Body of pancreas (tissue), 4 donors: ENCODE data around the gene TMEM242. TPM values are rescaled to one million over a fixed set of nuclear protein-coding genes. Genes with fewer than 3 reads are reported as not detected.

ENCODE experiments used
- ATAC-seq: fragments of 150-250 bp; one replicate; pipeline ENCODE4 v1.9.1; 2016
- DNase-seq, 4 donors: peaks; one replicate each; pipeline ENCODE4 v3.0.0-alpha.2; 2019
- H3K27ac ChIP-seq, 4 donors: fragments of 200-600 bp; sonication (generic); 1 replicate in 3 of 4; 2 replicates in 1 of 4; pipeline versions ENCODE4 v1.5.1 to v1.6.1; 2016 to 2019; ENCODE audit warnings: mild to moderate bottlenecking in 1 of 4, mixed read lengths in 1 of 4, moderate library complexity in 1 of 4
- H3K27me3 ChIP-seq, 2 donors: fragments of 200-600 bp; sonication (generic); one replicate each; pipeline ENCODE4 v1.6.0; 2016; ENCODE audit warnings: mild to moderate bottlenecking in 1 of 2
- H3K36me3 ChIP-seq, 2 donors: fragments of 200-600 bp; sonication (generic); replicated peaks in 1 of 2; 2 replicates each; pipeline ENCODE4 v1.5.1; 2016; ENCODE audit warnings: low read depth in 2 of 2; ENCODE audit not compliant: insufficient read depth in 1 of 2
- H3K4me1 ChIP-seq: fragments of 200-600 bp; sonication (generic); one replicate; pipeline ENCODE4 v1.6.0; 2016
- H3K4me3 ChIP-seq, 2 donors: fragments of 200-600 bp; sonication (generic); 1 replicate in 1 of 2; 2 replicates in 1 of 2; pipeline ENCODE4 v1.5.1; 2016 to 2019
- H3K9me3 ChIP-seq, 3 donors: fragments of 200-600 bp; sonication (generic); 1 replicate in 2 of 3; 2 replicates in 1 of 3; pipeline ENCODE4 v1.5.1; 2016
- POLR2A ChIP-seq, 3 donors: fragments of 450-650 bp; IDR thresholded peaks; one replicate each; pipeline ENCODE4 v1.6.1; 2016; ENCODE audit warnings: antibody characterized with exemption in 3 of 3, mild to moderate bottlenecking in 2 of 3
- WGBS, 2 donors: methylation state at CpG; one replicate each; pipeline ENCODE4 v1.1.5; 2017; 5-methylcytosine and 5-hydroxymethylcytosine counted together
- intact Hi-C: fragments of 100-400 bp; cut with DNase I; formaldehyde crosslinking; loops from one replicate; pipeline ENCODE4 v1.15.1; 2023
- total RNA-seq, 2 donors: library from RNA; depleted of rRNA; stranded (reverse); fragments of >200 nt; gene quantifications; one replicate each; pipeline ENCODE4 v1.1.0, GENCODE V29; 2016
- TF ChIP-seq, protein P1 (sequence below), 7 experiments: fragments of 450-650 bp in 4 of 7; fragments of 200-600 bp in 3 of 7; sonication (generic) in 3 of 7; IDR thresholded peaks; one replicate each; pipeline ENCODE4 v1.5.1; 2016 to 2019; ENCODE audit warnings: antibody characterized with exemption in 7 of 7

Gene TMEM242
- total RNA-seq, 2 donors from 2014 or later: 1.6 to 6.2 TPM

DNA sequence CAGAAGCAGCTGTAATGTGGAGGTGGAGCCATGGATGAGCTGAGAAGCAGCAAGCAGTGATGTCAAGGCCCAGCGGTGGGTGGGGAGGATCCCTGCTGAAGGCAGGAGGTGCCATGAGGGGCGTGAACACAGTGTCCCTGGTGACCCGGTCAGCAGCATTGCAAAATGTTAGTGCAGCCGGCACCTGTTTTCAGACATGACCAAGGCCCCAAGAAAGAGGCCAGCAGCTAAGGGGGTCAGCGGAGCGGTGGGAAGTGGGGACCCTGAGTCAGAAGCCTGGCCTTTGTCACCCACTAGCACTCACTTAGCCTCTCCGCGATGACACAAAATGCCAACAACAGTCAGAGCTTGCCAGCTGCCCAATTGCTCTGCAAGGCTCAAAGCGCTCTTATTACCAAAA lies 51.9 kb downstream of the TMEM242 start:
- Histone ChIP-seq H3K27me3 (no peaks in the 10 kb centered on the region), H3K27ac (no peak overlapping the region), H3K4me3 (no peak overlapping the region), H3K9me3 (no peaks in the 10 kb centered on the region), H3K36me3 (no peaks in the 10 kb centered on the region), H3K4me1 (peaks cover 21% of the 10 kb centered on the region)
- WGBS, 2 donors: 81 to 86% methylated on average over 9 of the region's 9 CpGs
- DNase-seq (no peak), ATAC-seq (no peak)
- no peak for TF ChIP-seq POLR2A (IDR thresholded peaks at IDR 0.05)
- TF ChIP-seq, protein P1, sequence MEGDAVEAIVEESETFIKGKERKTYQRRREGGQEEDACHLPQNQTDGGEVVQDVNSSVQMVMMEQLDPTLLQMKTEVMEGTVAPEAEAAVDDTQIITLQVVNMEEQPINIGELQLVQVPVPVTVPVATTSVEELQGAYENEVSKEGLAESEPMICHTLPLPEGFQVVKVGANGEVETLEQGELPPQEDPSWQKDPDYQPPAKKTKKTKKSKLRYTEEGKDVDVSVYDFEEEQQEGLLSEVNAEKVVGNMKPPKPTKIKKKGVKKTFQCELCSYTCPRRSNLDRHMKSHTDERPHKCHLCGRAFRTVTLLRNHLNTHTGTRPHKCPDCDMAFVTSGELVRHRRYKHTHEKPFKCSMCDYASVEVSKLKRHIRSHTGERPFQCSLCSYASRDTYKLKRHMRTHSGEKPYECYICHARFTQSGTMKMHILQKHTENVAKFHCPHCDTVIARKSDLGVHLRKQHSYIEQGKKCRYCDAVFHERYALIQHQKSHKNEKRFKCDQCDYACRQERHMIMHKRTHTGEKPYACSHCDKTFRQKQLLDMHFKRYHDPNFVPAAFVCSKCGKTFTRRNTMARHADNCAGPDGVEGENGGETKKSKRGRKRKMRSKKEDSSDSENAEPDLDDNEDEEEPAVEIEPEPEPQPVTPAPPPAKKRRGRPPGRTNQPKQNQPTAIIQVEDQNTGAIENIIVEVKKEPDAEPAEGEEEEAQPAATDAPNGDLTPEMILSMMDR (IDR thresholded peaks at IDR 0.05): no peak
- intact Hi-C loops: loop anchor here (10.0 kb wide), 1 partner anchor 87 kb away; no protein-coding TSS in a partner anchor

DNA sequence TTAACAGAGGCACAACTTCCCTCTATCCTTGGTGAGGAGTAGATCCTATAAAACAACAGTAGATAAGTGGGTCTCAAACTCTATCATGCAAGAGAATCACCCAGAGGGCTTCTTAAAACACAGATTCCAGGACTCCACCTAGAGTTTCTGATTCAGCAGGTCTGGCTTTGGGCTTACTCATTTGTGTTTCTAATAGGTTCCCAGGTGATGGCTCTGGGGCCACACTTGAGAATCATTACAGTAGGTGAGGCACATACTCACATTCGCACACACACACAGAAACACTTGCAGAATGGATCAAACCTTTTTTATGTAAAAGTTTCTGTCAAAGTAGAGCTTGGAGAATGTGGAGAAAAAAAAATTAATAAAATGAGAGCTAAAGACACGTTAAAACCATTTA lies 52.4 kb downstream of the TMEM242 start:
- TF ChIP-seq POLR2A (IDR thresholded peaks at IDR 0.05): no peak
- TF ChIP-seq, protein P1 (IDR thresholded peaks at IDR 0.05): no peak
- WGBS, 2 donors: 81 to 84% methylated on average over 2 of the region's 2 CpGs
- Histone ChIP-seq H3K27me3 (no peaks in the 10 kb centered on the region), H3K27ac (no peak overlapping the region), H3K4me1 (peaks cover 21% of the 10 kb centered on the region), H3K4me3 (no peak overlapping the region), H3K36me3 (no peaks in the 10 kb centered on the region), H3K9me3 (no peaks in the 10 kb centered on the region)
- DNase-seq (no peak), ATAC-seq (no peak)
- intact Hi-C loops: loop anchor here (10.0 kb wide), 1 partner anchor 86 kb away; no protein-coding TSS in a partner anchor

GRCh38 chr6:157270308-157270707 lies 53.0 kb downstream of the TMEM242 start:
- 100% methylated on average over 1 of the region's 1 CpG for WGBS, 2 donors
- Histone ChIP-seq H3K27ac (no peak overlapping the region), H3K4me1 (peaks cover 20% of the 10 kb centered on the region), H3K36me3 (no peaks in the 10 kb centered on the region), H3K27me3 (no peaks in the 10 kb centered on the region), H3K4me3 (no peak overlapping the region), H3K9me3 (no peaks in the 10 kb centered on the region)
- intact Hi-C loops: loop anchor here (10.0 kb wide), 1 partner anchor 86 kb away; no protein-coding TSS in a partner anchor
- TF ChIP-seq POLR2A (IDR thresholded peaks at IDR 0.05): no peak
- TF ChIP-seq, protein P1 (IDR thresholded peaks at IDR 0.05): no peak
- ATAC-seq (no peak), DNase-seq (no peak)

DNA sequence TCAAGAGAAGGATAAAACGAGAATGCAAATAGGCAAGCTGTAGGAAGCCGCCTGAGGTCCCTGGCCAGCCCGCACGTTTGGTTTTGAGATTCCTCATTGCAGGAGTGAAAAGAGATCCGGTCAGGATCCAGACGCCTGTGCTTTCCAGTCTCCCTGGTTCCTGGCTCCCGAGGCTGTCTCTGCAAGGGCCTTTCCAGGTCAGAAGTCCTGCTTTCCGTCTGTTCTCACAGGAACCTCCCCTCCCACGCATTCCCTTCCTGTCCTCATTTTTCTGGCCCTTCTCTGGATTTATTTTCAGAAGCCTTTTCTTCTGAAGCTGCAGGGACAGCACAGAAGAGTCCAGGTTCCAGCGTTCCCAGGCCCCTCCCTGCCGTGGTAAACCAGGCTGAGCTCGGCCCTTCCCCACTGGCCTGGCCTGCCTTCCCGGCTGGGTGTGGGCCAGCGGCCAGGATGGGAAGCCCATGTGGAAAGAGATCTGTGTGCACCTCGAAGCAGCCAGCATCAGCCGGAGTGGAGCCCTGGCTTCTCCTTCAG lies 54.0 kb downstream of the TMEM242 start:
- H3K27ac ChIP-seq: peak overlapping the region in 2 of 4 donors; percentile 16 to 38
- intact Hi-C loops: no loop called here

More for the DNA sequence above, 54.0 kb downstream of the TMEM242 start:
- peaks cover 20% of the 10 kb centered on the region for H3K4me1 ChIP-seq
- no peaks in the 10 kb centered on the region for H3K27me3 ChIP-seq
- H3K36me3 ChIP-seq: no peaks in the 10 kb centered on the region
- H3K9me3 ChIP-seq: no peaks in the 10 kb centered on the region
- peak in 3 of 4 donors; percentile 46 to 65 (median 48) for DNase-seq
- WGBS, 2 donors: 49 to 56% methylated on average over 16 of the region's 16 CpGs
- ATAC-seq: peak; percentile 62
- TF ChIP-seq POLR2A (IDR thresholded peaks at IDR 0.05): no peak
- TF ChIP-seq, protein P1 (IDR thresholded peaks at IDR 0.05): no peak
- H3K4me3 ChIP-seq: no peak overlapping the region
